Measurements from ENCODE around the gene SUPT3H. TPM values are rescaled to one million over a fixed set of nuclear protein-coding genes. Genes with fewer than 3 reads are reported as not detected.

SUPT3H gene
- total RNA-seq, 3 donors from 2014 or later (not counting 1 experiment from before 2014, with no cell fraction given), result 7.3 to 10.9 (median 9.9) TPM

DNA sequence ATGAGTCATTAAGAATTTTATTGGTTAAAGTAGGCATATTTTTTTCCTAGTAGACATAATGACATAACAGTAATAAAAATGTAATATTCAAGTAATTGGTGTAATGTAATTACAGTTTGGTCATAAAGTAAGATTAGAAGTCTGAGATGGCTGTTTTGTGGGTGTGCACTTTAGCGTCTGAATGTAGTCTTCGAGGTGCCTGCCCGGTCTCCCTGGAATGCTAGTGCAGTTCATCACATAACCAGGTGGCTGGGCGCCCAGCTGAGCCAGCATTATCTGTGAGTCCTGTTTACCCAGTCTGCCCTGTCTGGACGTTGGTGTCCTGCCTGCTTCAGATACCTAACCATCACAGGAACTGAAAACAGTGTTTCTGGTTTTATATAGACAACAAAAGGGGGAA is 571.1 kb downstream of the SUPT3H start:
- ATAC-seq (no peak), DNase-seq (no peak)
- H3K4me3 Mint-ChIP-seq, result no peak overlapping the region
- Histone ChIP-seq H3K4me1 (ENCODE audit: control insufficient read depth, insufficient read depth, low read length) (no peaks in the 10 kb centered on the region), H3K36me3 (ENCODE audit: control insufficient read depth, insufficient read depth, low read length) (no peaks in the 10 kb centered on the region), H3K4me3 (ENCODE audit: low read length) (no peak overlapping the region), H3K9me3 (ENCODE audit: control insufficient read depth, insufficient read depth, low read length) (no peaks in the 10 kb centered on the region), H3K27ac (ENCODE audit: low read length) (no peak overlapping the region), H3K27me3 (ENCODE audit: control insufficient read depth, insufficient read depth, low read length) (no peaks in the 10 kb centered on the region)
- intact Hi-C loops (cut with micrococcal nuclease), result no loop called here
- H3K4me1 Mint-ChIP-seq, result peaks cover 13 to 14% of the 10 kb centered on the region in 2 donors
- H3K27me3 Mint-ChIP-seq (ENCODE audit: low read depth in 2 of 2), result no peaks in the 10 kb centered on the region
- 92% methylated on average over 5 of the region's 5 CpGs for WGBS (ENCODE audit: insufficient coverage)
- TF ChIP-seq, protein P1, sequence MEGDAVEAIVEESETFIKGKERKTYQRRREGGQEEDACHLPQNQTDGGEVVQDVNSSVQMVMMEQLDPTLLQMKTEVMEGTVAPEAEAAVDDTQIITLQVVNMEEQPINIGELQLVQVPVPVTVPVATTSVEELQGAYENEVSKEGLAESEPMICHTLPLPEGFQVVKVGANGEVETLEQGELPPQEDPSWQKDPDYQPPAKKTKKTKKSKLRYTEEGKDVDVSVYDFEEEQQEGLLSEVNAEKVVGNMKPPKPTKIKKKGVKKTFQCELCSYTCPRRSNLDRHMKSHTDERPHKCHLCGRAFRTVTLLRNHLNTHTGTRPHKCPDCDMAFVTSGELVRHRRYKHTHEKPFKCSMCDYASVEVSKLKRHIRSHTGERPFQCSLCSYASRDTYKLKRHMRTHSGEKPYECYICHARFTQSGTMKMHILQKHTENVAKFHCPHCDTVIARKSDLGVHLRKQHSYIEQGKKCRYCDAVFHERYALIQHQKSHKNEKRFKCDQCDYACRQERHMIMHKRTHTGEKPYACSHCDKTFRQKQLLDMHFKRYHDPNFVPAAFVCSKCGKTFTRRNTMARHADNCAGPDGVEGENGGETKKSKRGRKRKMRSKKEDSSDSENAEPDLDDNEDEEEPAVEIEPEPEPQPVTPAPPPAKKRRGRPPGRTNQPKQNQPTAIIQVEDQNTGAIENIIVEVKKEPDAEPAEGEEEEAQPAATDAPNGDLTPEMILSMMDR (IDR thresholded peaks at IDR 0.05), result no peak
- H3K36me3 Mint-ChIP-seq, result no peaks in the 10 kb centered on the region
- no peak overlapping the region for H3K27ac Mint-ChIP-seq
- no peaks in the 10 kb centered on the region for H3K9me3 Mint-ChIP-seq

DNA sequence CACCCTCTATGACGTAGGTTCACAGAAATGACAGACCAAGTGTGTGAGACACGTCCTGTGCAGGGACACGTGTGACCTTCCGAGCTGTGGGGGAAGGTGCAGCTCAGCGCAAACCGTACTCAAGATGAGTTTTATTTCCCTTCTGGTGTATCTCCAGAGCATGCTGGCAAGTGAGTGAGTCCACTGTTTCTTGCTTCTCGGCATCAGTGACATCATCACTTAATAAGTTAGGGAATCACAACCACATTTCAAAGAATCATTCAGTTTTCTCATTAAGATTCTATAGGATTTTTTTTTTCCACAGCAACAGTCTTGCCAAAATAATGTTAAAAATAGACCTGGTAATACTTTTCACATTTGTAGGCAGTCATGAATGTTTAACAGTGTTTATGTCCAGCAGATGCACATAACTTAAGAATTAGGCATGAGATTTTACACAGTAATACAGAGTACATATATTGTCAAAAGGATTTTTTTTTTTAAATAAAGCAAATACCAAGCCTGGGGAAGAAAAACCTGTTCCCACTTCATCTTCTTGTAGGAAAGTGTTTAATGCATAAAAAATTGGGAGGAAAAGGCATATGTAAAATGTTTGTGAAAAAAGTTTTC is 572.4 kb downstream of the SUPT3H start:
- H3K27me3 ChIP-seq (ENCODE audit: control insufficient read depth, insufficient read depth, low read length), result no peaks in the 10 kb centered on the region
- no peaks in the 10 kb centered on the region for H3K9me3 Mint-ChIP-seq
- H3K36me3 Mint-ChIP-seq, result no peaks in the 10 kb centered on the region
- no peak for ATAC-seq
- no peaks in the 10 kb centered on the region for H3K36me3 ChIP-seq (ENCODE audit: control insufficient read depth, insufficient read depth, low read length)
- H3K4me3 Mint-ChIP-seq, result no peak overlapping the region
- no peaks in the 10 kb centered on the region for H3K9me3 ChIP-seq (ENCODE audit: control insufficient read depth, insufficient read depth, low read length)
- H3K4me1 ChIP-seq (ENCODE audit: control insufficient read depth, insufficient read depth, low read length), result no peaks in the 10 kb centered on the region
- WGBS (ENCODE audit: insufficient coverage), result 91% methylated on average over 7 of the region's 7 CpGs
- H3K4me1 Mint-ChIP-seq, result peaks cover 4 to 6% of the 10 kb centered on the region in 2 donors
- DNase-seq, result no peak
- H3K27ac Mint-ChIP-seq, result no peak overlapping the region
- H3K27ac ChIP-seq (ENCODE audit: low read length), result no peak overlapping the region
- peaks cover 0 to 4% of the 10 kb centered on the region in 2 donors for H3K27me3 Mint-ChIP-seq (ENCODE audit: low read depth in 2 of 2)
- TF ChIP-seq, protein P1 (IDR thresholded peaks at IDR 0.05), result no peak
- no peak overlapping the region for H3K4me3 ChIP-seq (ENCODE audit: low read length)
- intact Hi-C loops (cut with micrococcal nuclease), result no loop called here

DNA sequence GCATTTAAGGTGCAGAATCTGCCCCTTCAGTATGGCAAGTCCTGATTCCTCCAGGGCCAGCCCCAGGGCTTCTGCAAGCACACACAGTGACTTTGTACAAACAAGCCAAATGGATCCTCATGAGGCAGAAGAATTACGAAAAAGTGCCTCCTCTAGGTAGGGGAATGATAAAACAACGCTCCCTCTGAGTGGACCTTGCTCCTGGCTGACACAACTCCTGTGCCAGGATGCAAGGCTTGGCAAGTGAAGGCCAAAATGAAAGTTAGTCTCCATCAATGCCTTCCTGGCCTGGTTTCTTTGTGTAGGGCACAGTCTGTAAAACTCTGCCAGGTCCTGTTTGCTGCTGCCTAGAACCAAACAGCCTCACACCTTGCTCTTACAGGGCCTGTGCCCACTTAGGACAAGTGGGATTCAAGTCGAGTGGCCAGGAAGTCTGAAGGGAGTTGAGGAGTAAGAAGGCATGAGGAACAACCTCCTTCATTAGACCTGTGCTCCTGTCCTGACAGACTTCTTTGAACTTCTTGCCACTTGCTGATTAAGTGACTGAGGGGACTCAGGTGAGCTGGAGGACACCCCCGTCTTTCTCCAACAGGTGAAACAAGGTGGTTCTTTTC is 573.1 kb downstream of the SUPT3H start:
- intact Hi-C loops (cut with micrococcal nuclease), result no loop called here
- H3K9me3 ChIP-seq (ENCODE audit: control insufficient read depth, insufficient read depth, low read length), result no peaks in the 10 kb centered on the region
- Mint-ChIP-seq H3K4me3 (no peak overlapping the region), H3K27ac (no peak overlapping the region), H3K4me1 (peaks cover 4 to 6% of the 10 kb centered on the region in 2 donors), H3K9me3 (no peaks in the 10 kb centered on the region), H3K27me3 (ENCODE audit: low read depth in 2 of 2) (peaks cover 2 to 4% of the 10 kb centered on the region in 2 donors), H3K36me3 (no peaks in the 10 kb centered on the region)
- no peak overlapping the region for H3K27ac ChIP-seq (ENCODE audit: low read length)
- ATAC-seq (no peak), DNase-seq (no peak)
- no peaks in the 10 kb centered on the region for H3K4me1 ChIP-seq (ENCODE audit: control insufficient read depth, insufficient read depth, low read length)
- H3K4me3 ChIP-seq (ENCODE audit: low read length), result no peak overlapping the region
- WGBS (ENCODE audit: insufficient coverage), result 93% methylated on average over 4 of the region's 4 CpGs
- no peaks in the 10 kb centered on the region for H3K36me3 ChIP-seq (ENCODE audit: control insufficient read depth, insufficient read depth, low read length)
- TF ChIP-seq, protein P1 (IDR thresholded peaks at IDR 0.05), result no peak
- H3K27me3 ChIP-seq (ENCODE audit: control insufficient read depth, insufficient read depth, low read length), result no peaks in the 10 kb centered on the region
